Measurements from ENCODE around the gene NMNAT2. TPM values are rescaled to one million over a fixed set of nuclear protein-coding genes. Genes with fewer than 3 reads are reported as not detected.

NMNAT2 gene
- total RNA-seq, 1 experiment from 2014 or later, result not detected

DNA sequence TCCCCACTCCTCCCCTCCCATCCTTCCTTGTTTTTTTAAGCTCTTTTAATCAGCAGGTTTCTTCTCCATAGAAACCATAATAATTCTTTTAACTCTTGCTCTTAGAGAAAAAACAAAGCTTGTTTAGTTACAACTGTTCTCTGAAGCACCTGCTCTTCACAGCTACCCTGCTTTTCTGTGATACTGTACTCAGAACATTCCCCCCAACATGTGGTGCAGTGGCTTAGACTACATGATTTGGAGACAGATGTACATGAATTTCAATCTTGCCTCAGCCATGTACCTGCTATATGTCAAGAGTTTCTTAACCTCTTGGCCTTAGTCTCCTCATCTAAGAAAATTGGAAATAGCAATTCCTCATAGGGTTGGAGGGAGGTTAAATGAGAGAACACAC lies 198.6 kb downstream of the NMNAT2 start:
- no peaks in the 10 kb centered on the region for H3K9me2 ChIP-seq (ENCODE audit: insufficient read depth)
- H3K27me3 ChIP-seq (ENCODE audit: insufficient read depth, low read length), result no peaks in the 10 kb centered on the region
- intact Hi-C loops (cut with micrococcal nuclease), result no loop called here
- CTCF ChIA-PET, result no interaction called here
- H3K9ac ChIP-seq (ENCODE audit: low read length), result no peak overlapping the region
- H2AFZ ChIP-seq (ENCODE audit: low read depth, low read length, poor library complexity, severe bottlenecking), result no peak overlapping the region
- POLR2A ChIA-PET, result no interaction called here
- RAD21 ChIA-PET (ENCODE audit: low non-redundant PET in 1 of 2, low total read pairs in 2 of 2, uncharacterized antibody in 2 of 2, unreplicated experiment in 2 of 2), result no interaction called here
- ATAC-seq (no peak), DNase-seq (ENCODE audit: low read depth, low spot score) (no peak)
- no peaks in the 10 kb centered on the region for H3K79me2 ChIP-seq (ENCODE audit: insufficient read depth, low read length)
- H4K20me1 ChIP-seq (ENCODE audit: insufficient read depth), result no peaks in the 10 kb centered on the region
- no peaks in the 10 kb centered on the region for H3K9me3 ChIP-seq (ENCODE audit: control insufficient read depth in 1 of 2, insufficient read depth in 1 of 2, low read depth in 1 of 2, low read length in 2 of 2)
- no peak overlapping the region for H3K4me3 ChIP-seq (replicated peaks in 1 of 2; ENCODE audit: low read depth in 1 of 2, low read length in 2 of 2)
- no peak overlapping the region for H3K27ac ChIP-seq (ENCODE audit: low read depth, low read length)
- no peaks in the 10 kb centered on the region for H3K4me1 ChIP-seq (ENCODE audit: control insufficient read depth in 1 of 2, insufficient read depth in 2 of 2, low read length in 2 of 2)
- no TSS peak for BruUV-seq (replicated peaks)
- no peak overlapping the region for H3K4me2 ChIP-seq (ENCODE audit: low read length)
- TF ChIP-seq JUND (IDR thresholded peaks at IDR 0.05) (no peak), EGR1 (IDR thresholded peaks at IDR 0.05; ENCODE audit: low read depth) (no peak), TCF7L2 (IDR thresholded peaks at IDR 0.05; ENCODE audit: borderline replicate concordance, extremely low read depth, insufficient read depth, insufficient read length) (no peak), SIN3A (IDR thresholded peaks at IDR 0.05; ENCODE audit: low read depth) (no peak), POLR2A (IDR thresholded peaks at IDR 0.05; ENCODE audit: borderline replicate concordance, extremely low read depth, insufficient read depth, insufficient read length) (no peak), ELF1 (IDR thresholded peaks at IDR 0.05; ENCODE audit: borderline replicate concordance, low read depth) (no peak), REST (IDR thresholded peaks at IDR 0.05; ENCODE audit: low read depth) (no peak), FOSL1 (IDR thresholded peaks at IDR 0.05; ENCODE audit: low read depth) (no peak), CTCF (IDR thresholded peaks at IDR 0.05 in 2 of 3, conservative IDR thresholded peaks at IDR 0.05 in 1 of 3; ENCODE audit: borderline replicate concordance in 1 of 3, insufficient read depth in 1 of 3, low read depth in 2 of 3, low read length in 2 of 3) (no peak), CBX3 (IDR thresholded peaks at IDR 0.05; ENCODE audit: low read depth) (no peak), ZNF274 (IDR thresholded peaks at IDR 0.05; ENCODE audit: low read depth, low read length) (no peak), ATF3 (IDR thresholded peaks at IDR 0.05) (no peak)
- TF ChIP-seq, protein P1, sequence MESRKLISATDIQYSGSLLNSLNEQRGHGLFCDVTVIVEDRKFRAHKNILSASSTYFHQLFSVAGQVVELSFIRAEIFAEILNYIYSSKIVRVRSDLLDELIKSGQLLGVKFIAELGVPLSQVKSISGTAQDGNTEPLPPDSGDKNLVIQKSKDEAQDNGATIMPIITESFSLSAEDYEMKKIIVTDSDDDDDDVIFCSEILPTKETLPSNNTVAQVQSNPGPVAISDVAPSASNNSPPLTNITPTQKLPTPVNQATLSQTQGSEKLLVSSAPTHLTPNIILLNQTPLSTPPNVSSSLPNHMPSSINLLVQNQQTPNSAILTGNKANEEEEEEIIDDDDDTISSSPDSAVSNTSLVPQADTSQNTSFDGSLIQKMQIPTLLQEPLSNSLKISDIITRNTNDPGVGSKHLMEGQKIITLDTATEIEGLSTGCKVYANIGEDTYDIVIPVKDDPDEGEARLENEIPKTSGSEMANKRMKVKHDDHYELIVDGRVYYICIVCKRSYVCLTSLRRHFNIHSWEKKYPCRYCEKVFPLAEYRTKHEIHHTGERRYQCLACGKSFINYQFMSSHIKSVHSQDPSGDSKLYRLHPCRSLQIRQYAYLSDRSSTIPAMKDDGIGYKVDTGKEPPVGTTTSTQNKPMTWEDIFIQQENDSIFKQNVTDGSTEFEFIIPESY (IDR thresholded peaks at IDR 0.05; ENCODE audit: extremely low read depth, insufficient replicate concordance, low read length), result no peak
- TF ChIP-seq, protein P2, sequence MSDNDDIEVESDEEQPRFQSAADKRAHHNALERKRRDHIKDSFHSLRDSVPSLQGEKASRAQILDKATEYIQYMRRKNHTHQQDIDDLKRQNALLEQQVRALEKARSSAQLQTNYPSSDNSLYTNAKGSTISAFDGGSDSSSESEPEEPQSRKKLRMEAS (IDR thresholded peaks at IDR 0.05), result no peak
- H3K36me3 ChIP-seq (ENCODE audit: control insufficient read depth in 1 of 2, insufficient read depth in 2 of 2, low read length in 2 of 2), result no peaks in the 10 kb centered on the region

All from HCT116 (cell line).